SK-N-SH (cell line): Measurements from ENCODE around the gene PRKCA. TPM values are rescaled to one million over a fixed set of nuclear protein-coding genes. Genes with fewer than 3 reads are reported as not detected.

Experiments
- CHD2 ChIP-seq: fragments of 150-350 bp; IDR thresholded peaks from 2 replicates; pipeline ENCODE4 v1.6.1; 2018; ENCODE audit warnings: low read length; ENCODE audit not compliant: partially characterized antibody
- EP300 ChIP-seq, 2 experiments: IDR thresholded peaks; 2 replicates each; pipeline versions ENCODE4 v1.4.0 to v1.6.1; 2012; ENCODE audit warnings: borderline replicate concordance in 1 of 2, low read depth in 1 of 2, low read length in 1 of 2
- FOSL2 ChIP-seq: IDR thresholded peaks from 2 replicates; pipeline ENCODE4 v1.4.0; 2012; ENCODE audit warnings: low read depth, mild to moderate bottlenecking, moderate library complexity, borderline replicate concordance
- FOXJ3 ChIP-seq: sonication (generic); formaldehyde crosslinking; IDR thresholded peaks from 2 replicates; pipeline ENCODE4 v1.5.1; 2020; ENCODE audit warnings: mild to moderate bottlenecking, missing genetic modification reagents
- FOXM1 ChIP-seq: IDR thresholded peaks from 2 replicates; pipeline ENCODE4 v1.4.0; 2012; ENCODE audit warnings: low read depth, mild to moderate bottlenecking
- GABPA ChIP-seq: IDR thresholded peaks from 2 replicates; pipeline ENCODE4 v1.4.0; 2012; ENCODE audit warnings: low read depth, mild to moderate bottlenecking
- GATA2 ChIP-seq: sonication (generic); formaldehyde crosslinking; IDR thresholded peaks from 2 replicates; pipeline ENCODE4 v1.5.0; 2020; ENCODE audit warnings: mild to moderate bottlenecking, missing genetic modification reagents
- IRF3 ChIP-seq: fragments of 150-350 bp; IDR thresholded peaks from 2 replicates; pipeline ENCODE4 v1.6.1; 2016; ENCODE audit warnings: mild to moderate bottlenecking, low read depth, low read length
- MEF2A ChIP-seq: IDR thresholded peaks from 2 replicates; pipeline ENCODE4 v1.4.0; 2012; ENCODE audit warnings: low read depth, borderline replicate concordance
- MXI1 ChIP-seq: IDR thresholded peaks from 2 replicates; pipeline ENCODE4 v1.6.1; 2012; ENCODE audit warnings: mild to moderate bottlenecking, low read depth, low read length, improper control_type of control experiment
- NFIC ChIP-seq: IDR thresholded peaks from 2 replicates; pipeline ENCODE4 v1.4.0; 2012; ENCODE audit warnings: borderline replicate concordance
- RAD21 ChIP-seq: IDR thresholded peaks from 2 replicates; pipeline ENCODE4 v1.6.1; 2012; ENCODE audit warnings: mild to moderate bottlenecking, low read length
- RCOR1 ChIP-seq: fragments of 150-350 bp; IDR thresholded peaks from 2 replicates; pipeline ENCODE4 v1.6.1; 2017; ENCODE audit warnings: antibody characterized with exemption, low read length
- RFX5 ChIP-seq: IDR thresholded peaks from 2 replicates; pipeline ENCODE4 v1.6.1; 2012; ENCODE audit warnings: mild to moderate bottlenecking, improper control_type of control experiment, low read length
- RXRA ChIP-seq: IDR thresholded peaks from 2 replicates; pipeline ENCODE4 v1.4.0; 2012; ENCODE audit warnings: low read depth, mild to moderate bottlenecking, borderline replicate concordance
- TAF1 ChIP-seq: IDR thresholded peaks from 2 replicates; pipeline ENCODE4 v1.6.1; 2012; ENCODE audit warnings: low read depth, mild to moderate bottlenecking, low read length, moderate library complexity, borderline replicate concordance
- TCF12 ChIP-seq: IDR thresholded peaks from 2 replicates; pipeline ENCODE4 v1.4.0; 2012
- USF1 ChIP-seq: IDR thresholded peaks from 2 replicates; pipeline ENCODE4 v1.4.0; 2012; ENCODE audit warnings: low read depth, borderline replicate concordance
- USF2 ChIP-seq: fragments of 150-350 bp; IDR thresholded peaks from 2 replicates; pipeline ENCODE4 v1.6.1; 2017; ENCODE audit warnings: antibody characterized with exemption, low read length, low read depth, borderline replicate concordance
- ZBTB33 ChIP-seq: IDR thresholded peaks from 2 replicates; pipeline ENCODE4 v1.4.0; 2012; ENCODE audit warnings: low read depth, borderline replicate concordance
- polyA plus RNA-seq, 3 experiments: library from polyadenylated mRNA; depleted of rRNA; stranded (reverse); fragments of >200 nt; gene quantifications; 2 replicates each; pipeline ENCODE4 v1.2.3, GENCODE V29; 2012

The PRKCA gene
- polyA plus RNA-seq, 1 of the 3 experiments (the other 2 are of a cell fraction), result 108 TPM

GRCh38 chr17:66326476-66327047, 24.1 kb downstream of the PRKCA start (continued):
- TF ChIP-seq ZBTB33, result peak; percentile 84; the same call in 1 of the 2 replicates
- TF ChIP-seq FOSL2, result peak; percentile 59; the same call in 1 of the 2 replicates
- TF ChIP-seq IRF3, result no peak
- 0 out of 2 replicates have a peak, but pooled peaks have one; percentile 19 for TF ChIP-seq GABPA
- TF ChIP-seq MXI1, result peak; percentile 91
- TF ChIP-seq USF1, result no peak
- no peak; the same call in 1 of the 2 replicates for TF ChIP-seq TAF1
- TF ChIP-seq GATA2 (CRISPR knock-in tag), result peak; percentile 78
- TF ChIP-seq EP300 (IDR thresholded peaks at IDR 0.05; ENCODE audit: borderline replicate concordance in 1 of 2, low read depth in 1 of 2, low read length in 1 of 2), result peak; percentile 95 to 96; a peak in 3 of 4 replicates
- TF ChIP-seq RCOR1, result peak; percentile 95
- peak; percentile 100 for TF ChIP-seq TCF12
- peak; percentile 74; the same call in 1 of the 2 replicates for TF ChIP-seq RXRA
- TF ChIP-seq USF2, result no peak; the same call in 1 of the 2 replicates
- peak; percentile 48 for TF ChIP-seq RAD21
- 0 out of 2 replicates have a peak, but pooled peaks have one; percentile 41 for TF ChIP-seq RFX5
- TF ChIP-seq CHD2, result peak; percentile 91
- peak; percentile 97 for TF ChIP-seq NFIC
- TF ChIP-seq FOXJ3 (CRISPR knock-in tag), result peak; percentile 67; the same call in 1 of the 2 replicates
- TF ChIP-seq MEF2A, result no peak; the same call in 1 of the 2 replicates
- 0 out of 2 replicates have a peak, but pooled peaks have one; percentile 75 for TF ChIP-seq FOXM1
